GM18873 (cell line): Measurements from ENCODE around the gene ADAMTS10.
"Not testable (repeated sequence)": the region's sequence is repeated elsewhere in the genome, so short reads cannot be mapped to it uniquely, and the experiment has no call there.

ENCODE experiments used
- ATAC-seq: cut with Tn5 transposase; IDR thresholded peaks from one replicate; pipeline ENCODE4 v1.9.1; 2021; ENCODE audit warnings: mild to moderate bottlenecking, moderate library complexity, moderate number of reproducible peaks; ENCODE audit not compliant: unreplicated experiment, low FRiP score

ADAMTS10 gene

GRCh38 chr19:8610041-8610935, at the start of gene ADAMTS10:
Gene ADAMTS10, minus strand, starts transcription at chr19:8610715. Its CDS starts 5,005 bp downstream, at chr19:8605710.
- no peak for ATAC-seq

GRCh38 chr19:8659905-8660304, 49.4 kb upstream of the ADAMTS10 start:
- no peak for ATAC-seq

GRCh38 chr19:8657869-8658268, 47.4 kb upstream of the ADAMTS10 start:
- ATAC-seq: no peak

GRCh38 chr19:8655340-8655709, 44.8 kb upstream of the ADAMTS10 start:
- ATAC-seq: no peak

- ATAC-seq: no peak
These were observed 44.2 kb upstream of the ADAMTS10 start for GRCh38 chr19:8654591-8655339.

- ATAC-seq: no peak
These were observed 37.7 kb upstream of the ADAMTS10 start for GRCh38 chr19:8648240-8648639.

- no peak for ATAC-seq
These were observed 33.5 kb upstream of the ADAMTS10 start for GRCh38 chr19:8643860-8644653.

GRCh38 chr19:8642561-8642960, 32.0 kb upstream of the ADAMTS10 start:
- no peak for ATAC-seq

GRCh38 chr19:8641908-8642547, 31.5 kb upstream of the ADAMTS10 start:
- no peak for ATAC-seq

- ATAC-seq: no peak
These were observed 30.8 kb upstream of the ADAMTS10 start for GRCh38 chr19:8641221-8641907.

GRCh38 chr19:8640402-8641004, 30.0 kb upstream of the ADAMTS10 start:
- no peak for ATAC-seq

GRCh38 chr19:8639821-8640401, 29.4 kb upstream of the ADAMTS10 start:
- ATAC-seq: no peak

- ATAC-seq: no peak
These were observed 27.6 kb upstream of the ADAMTS10 start for GRCh38 chr19:8638078-8638619.

- ATAC-seq: not testable (repeated sequence)
These were observed 26.6 kb upstream of the ADAMTS10 start for GRCh38 chr19:8637070-8637469.

- no peak for ATAC-seq
These were observed 24.9 kb upstream of the ADAMTS10 start for GRCh38 chr19:8635422-8635821.

GRCh38 chr19:8631425-8631819, 20.9 kb upstream of the ADAMTS10 start:
- ATAC-seq: no peak

- no peak for ATAC-seq
These were observed 20.4 kb upstream of the ADAMTS10 start for GRCh38 chr19:8630796-8631424.

GRCh38 chr19:8629996-8630683, 19.6 kb upstream of the ADAMTS10 start, which contains the start of gene NFILZ:
Gene NFILZ, plus strand, starts transcription at chr19:8630633. Its CDS starts 46,133 bp downstream, at chr19:8676766.
- ATAC-seq: no peak
